Esophagus squamous epithelium (tissue), 4 donors: ENCODE measurements around the gene DLX6.

Experiments
- POLR2A ChIP-seq, 4 donors: fragments of 450-650 bp; IDR thresholded peaks; one replicate each; pipeline ENCODE4 v1.6.1; 2017; ENCODE audit warnings: antibody characterized with exemption in 4 of 4, mild to moderate bottlenecking in 4 of 4, moderate library complexity in 3 of 4
- TF ChIP-seq, protein P1 (sequence below), 6 experiments: fragments of 450-650 bp in 4 of 6; fragments of 200-600 bp in 2 of 6; sonication (generic) in 2 of 6; IDR thresholded peaks; one replicate each; pipeline ENCODE4 v1.5.1; 2016 to 2019; ENCODE audit warnings: antibody characterized with exemption in 6 of 6, mild to moderate bottlenecking in 4 of 6, moderate library complexity in 4 of 6

DNA sequence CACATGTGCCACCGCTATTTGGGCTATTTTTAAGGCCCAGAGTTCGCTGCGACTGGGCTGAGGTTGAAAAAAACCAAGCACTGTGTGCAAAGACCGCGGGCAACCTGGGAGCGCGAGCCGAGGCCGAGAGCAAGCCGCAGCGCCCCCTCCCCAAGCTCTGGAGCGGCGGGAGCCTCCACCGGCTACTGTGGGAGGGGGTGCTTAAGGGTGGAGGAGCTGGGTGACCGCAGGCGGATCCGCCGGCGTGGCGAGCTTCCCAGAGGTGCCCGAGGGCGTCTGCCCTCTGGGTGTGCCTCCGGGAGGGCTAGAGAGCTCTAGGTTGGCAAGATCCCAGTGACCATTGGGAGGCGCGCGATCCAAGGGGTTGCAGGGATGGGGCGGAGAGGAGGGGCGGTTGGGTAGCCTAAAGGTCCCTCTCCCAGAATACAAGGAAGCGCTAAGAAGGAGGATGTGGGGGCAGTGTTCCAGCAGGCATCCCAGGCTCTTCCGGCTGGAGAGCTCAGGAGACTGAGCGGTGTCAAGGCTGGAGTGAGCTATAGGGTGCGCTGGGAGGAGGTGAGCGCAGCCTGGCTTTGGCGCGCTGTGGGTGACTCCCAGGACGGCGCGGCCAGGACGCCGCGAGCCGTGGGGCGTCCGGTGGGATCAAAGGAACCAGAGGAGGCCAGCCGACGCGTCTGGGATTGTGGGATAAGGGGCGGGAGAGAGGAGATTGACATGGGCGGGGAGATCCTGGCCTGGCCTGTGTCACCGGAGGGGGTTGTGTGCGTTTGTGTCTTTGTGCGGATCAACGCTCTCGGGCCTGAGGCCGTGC, 11.2 kb downstream of the DLX6 start:
- TF ChIP-seq, protein P1, sequence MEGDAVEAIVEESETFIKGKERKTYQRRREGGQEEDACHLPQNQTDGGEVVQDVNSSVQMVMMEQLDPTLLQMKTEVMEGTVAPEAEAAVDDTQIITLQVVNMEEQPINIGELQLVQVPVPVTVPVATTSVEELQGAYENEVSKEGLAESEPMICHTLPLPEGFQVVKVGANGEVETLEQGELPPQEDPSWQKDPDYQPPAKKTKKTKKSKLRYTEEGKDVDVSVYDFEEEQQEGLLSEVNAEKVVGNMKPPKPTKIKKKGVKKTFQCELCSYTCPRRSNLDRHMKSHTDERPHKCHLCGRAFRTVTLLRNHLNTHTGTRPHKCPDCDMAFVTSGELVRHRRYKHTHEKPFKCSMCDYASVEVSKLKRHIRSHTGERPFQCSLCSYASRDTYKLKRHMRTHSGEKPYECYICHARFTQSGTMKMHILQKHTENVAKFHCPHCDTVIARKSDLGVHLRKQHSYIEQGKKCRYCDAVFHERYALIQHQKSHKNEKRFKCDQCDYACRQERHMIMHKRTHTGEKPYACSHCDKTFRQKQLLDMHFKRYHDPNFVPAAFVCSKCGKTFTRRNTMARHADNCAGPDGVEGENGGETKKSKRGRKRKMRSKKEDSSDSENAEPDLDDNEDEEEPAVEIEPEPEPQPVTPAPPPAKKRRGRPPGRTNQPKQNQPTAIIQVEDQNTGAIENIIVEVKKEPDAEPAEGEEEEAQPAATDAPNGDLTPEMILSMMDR (IDR thresholded peaks at IDR 0.05) = no peak
- no peak for TF ChIP-seq POLR2A (IDR thresholded peaks at IDR 0.05)
